ENCODE results near the gene TFCP2L1. TPM values are rescaled to one million over a fixed set of nuclear protein-coding genes. Genes with fewer than 3 reads are reported as not detected.

The TFCP2L1 gene
- polyA plus RNA-seq, 3 donors = 0.03 to 0.24 TPM; not detected in 1

- Histone ChIP-seq H2AFZ (ENCODE audit: insufficient read depth, low read depth, low read length, poor library complexity, severe bottlenecking) (no peak overlapping the region), H3K9me3 (replicated peaks in 1 of 2; ENCODE audit: control insufficient read depth in 1 of 2, insufficient read depth in 1 of 2, low read length in 2 of 2) (no peaks in the 10 kb centered on the region), H3K9ac (ENCODE audit: insufficient read depth, low read length, poor library complexity, severe bottlenecking) (no peak overlapping the region), H3K36me3 (replicated peaks in 1 of 2; ENCODE audit: control insufficient read depth in 1 of 2, insufficient read depth in 2 of 2, low read length in 2 of 2) (no peaks in the 10 kb centered on the region), H4K20me1 (ENCODE audit: insufficient read depth, low read length) (no peaks in the 10 kb centered on the region), H3K4me3 (replicated peaks in 1 of 3; ENCODE audit: low read depth in 2 of 3, low read length in 3 of 3) (no peak overlapping the region), H3K27me3 (ENCODE audit: control insufficient read depth in 2 of 2, insufficient read depth in 2 of 2, low read length in 2 of 2) (no peaks in the 10 kb centered on the region), H3K79me2 (ENCODE audit: insufficient read depth, low read length) (no peaks in the 10 kb centered on the region), H3K27ac (ENCODE audit: low read depth in 1 of 2, low read length in 2 of 2) (no peak overlapping the region), H3K4me2 (replicated peaks; ENCODE audit: extremely low read depth, low read length, poor library complexity, severe bottlenecking) (no peak overlapping the region), H3K4me1 (ENCODE audit: control insufficient read depth in 1 of 2, insufficient read depth in 2 of 2, low read length in 2 of 2) (peaks cover 0 to 3% of the 10 kb centered on the region in 2 donors)
- intact Hi-C loops (cut with micrococcal nuclease) = no loop called here
- 97% methylated on average over 8 of the region's 13 CpGs for WGBS (ENCODE audit: insufficient coverage)
- Mint-ChIP-seq H3K27ac (no peak overlapping the region), H3K4me1 (peaks cover 3% of the 10 kb centered on the region), H3K27me3 (ENCODE audit: low read depth in 3 of 3) (peaks cover 1 to 8% (median 4%) of the 10 kb centered on the region in 3 donors), H3K9me3 (peaks cover 0 to 5% (median 0%) of the 10 kb centered on the region in 7 donors), H3K36me3 (no peaks in the 10 kb centered on the region), H3K4me3 (no peak overlapping the region)
- TF ChIP-seq CTCF (IDR thresholded peaks at IDR 0.05) = no peak
- no peak for DNase-seq
These were observed 75.9 kb downstream of the TFCP2L1 start for GRCh38 chr2:121209014-121209610.

GRCh38 chr2:121207494-121207893, 77.5 kb downstream of the TFCP2L1 start:
- Histone ChIP-seq H3K79me2 (ENCODE audit: insufficient read depth, low read length) (no peaks in the 10 kb centered on the region), H3K9me3 (replicated peaks in 1 of 2; ENCODE audit: control insufficient read depth in 1 of 2, insufficient read depth in 1 of 2, low read length in 2 of 2) (no peaks in the 10 kb centered on the region), H4K20me1 (ENCODE audit: insufficient read depth, low read length) (no peaks in the 10 kb centered on the region), H2AFZ (ENCODE audit: insufficient read depth, low read depth, low read length, poor library complexity, severe bottlenecking) (no peak overlapping the region), H3K4me1 (ENCODE audit: control insufficient read depth in 1 of 2, insufficient read depth in 2 of 2, low read length in 2 of 2) (peaks cover 12 to 19% of the 10 kb centered on the region in 2 donors), H3K4me2 (replicated peaks; ENCODE audit: extremely low read depth, low read length, poor library complexity, severe bottlenecking) (no peak overlapping the region), H3K27me3 (ENCODE audit: control insufficient read depth in 2 of 2, insufficient read depth in 2 of 2, low read length in 2 of 2) (no peaks in the 10 kb centered on the region), H3K4me3 (replicated peaks in 1 of 3; ENCODE audit: low read depth in 2 of 3, low read length in 3 of 3) (no peak overlapping the region), H3K36me3 (replicated peaks in 1 of 2; ENCODE audit: control insufficient read depth in 1 of 2, insufficient read depth in 2 of 2, low read length in 2 of 2) (no peaks in the 10 kb centered on the region), H3K27ac (ENCODE audit: low read depth in 1 of 2, low read length in 2 of 2) (no peak overlapping the region), H3K9ac (ENCODE audit: insufficient read depth, low read length, poor library complexity, severe bottlenecking) (no peak overlapping the region)
- no peak for DNase-seq
- H3K4me1 Mint-ChIP-seq = peaks cover 18% of the 10 kb centered on the region
- TF ChIP-seq CTCF (IDR thresholded peaks at IDR 0.05) = no peak
- peaks cover 1 to 2% of the 10 kb centered on the region in 2 donors for H3K36me3 Mint-ChIP-seq
- H3K27ac Mint-ChIP-seq = no peak overlapping the region
- 90% methylated on average over 5 of the region's 5 CpGs for WGBS (ENCODE audit: insufficient coverage)
- no peak overlapping the region for H3K4me3 Mint-ChIP-seq
- H3K9me3 Mint-ChIP-seq = peaks cover 0 to 5% (median 0%) of the 10 kb centered on the region in 7 donors
- H3K27me3 Mint-ChIP-seq (ENCODE audit: low read depth in 3 of 3) = peaks cover 1 to 10% (median 4%) of the 10 kb centered on the region in 3 donors
- intact Hi-C loops (cut with micrococcal nuclease) = no loop called here

All from CD14-positive monocyte (primary cell).